Spleen (tissue), 11 donors: ENCODE data around the gene METTL1. TPM values are rescaled to one million over a fixed set of nuclear protein-coding genes. Genes with fewer than 3 reads are reported as not detected.

Experiments used
- DNase-seq: peaks from one replicate; pipeline ENCODE4 v3.0.0-alpha.2; 2020
- H3K27ac ChIP-seq, 8 donors: fragments of 200-600 bp; sonication (generic) in 7 of 8; 1 replicate in 4 of 8; 2 replicates in 4 of 8; pipeline versions ENCODE4 v1.5.0 to v1.8.0; 2016 to 2021; ENCODE audit warnings: inconsistent platforms in 4 of 8, mild to moderate bottlenecking in 4 of 8, moderate library complexity in 1 of 8
- H3K27me3 ChIP-seq, 7 donors: fragments of 200-600 bp; sonication (generic) in 6 of 7; replicated peaks in 1 of 7; 1 replicate in 4 of 7; 2 replicates in 3 of 7; pipeline versions ENCODE4 v1.5.0 to v1.8.0; 2016 to 2021; ENCODE audit warnings: inconsistent platforms in 3 of 7, mild to moderate bottlenecking in 1 of 7
- H3K36me3 ChIP-seq, 6 donors: fragments of 200-600 bp; sonication (generic) in 5 of 6; 1 replicate in 4 of 6; 2 replicates in 2 of 6; pipeline versions ENCODE4 v1.5.0 to v1.8.0; 2016 to 2021; ENCODE audit warnings: inconsistent platforms in 2 of 6
- H3K4me1 ChIP-seq, 6 donors: fragments of 200-600 bp; sonication (generic) in 5 of 6; 1 replicate in 3 of 6; 2 replicates in 3 of 6; pipeline versions ENCODE4 v1.5.0 to v1.8.0; 2016 to 2021; ENCODE audit warnings: inconsistent platforms in 3 of 6
- H3K4me3 ChIP-seq, 8 donors: fragments of 200-600 bp; sonication (generic) in 7 of 8; 1 replicate in 4 of 8; 2 replicates in 4 of 8; pipeline versions ENCODE4 v1.5.0 to v1.8.0; 2016 to 2021; ENCODE audit warnings: inconsistent platforms in 4 of 8, mild to moderate bottlenecking in 4 of 8, moderate library complexity in 2 of 8
- H3K9me3 ChIP-seq, 8 donors: fragments of 200-600 bp; sonication (generic) in 7 of 8; 1 replicate in 4 of 8; 2 replicates in 4 of 8; pipeline versions ENCODE4 v1.5.0 to v1.8.0; 2016 to 2021; ENCODE audit warnings: inconsistent platforms in 4 of 8
- POLR2A ChIP-seq, 3 donors: fragments of 450-650 bp; IDR thresholded peaks; one replicate each; pipeline ENCODE4 v1.5.1; 2017; ENCODE audit warnings: antibody characterized with exemption in 3 of 3, mild to moderate bottlenecking in 1 of 3
- POLR2AphosphoS5 ChIP-seq, 3 donors: sonication (generic); formaldehyde crosslinking; IDR thresholded peaks; one replicate each; pipeline ENCODE4 v1.5.1; 2017; ENCODE audit warnings: antibody characterized with exemption in 3 of 3
- WGBS, 5 donors: extraction: QIAGEN DNeasy Blood & Tissue Kit in 3 of 5; methylation state at CpG; one replicate each; pipeline versions ENCODE4 v1.1.5 to v1.1.7; 2013 to 2018; 5-methylcytosine and 5-hydroxymethylcytosine counted together
- intact Hi-C: fragments of 100-400 bp; cut with DNase I; formaldehyde crosslinking; loops from one replicate; pipeline ENCODE4 v1.15.0; 2023; ENCODE audit warnings: low total_unique reads
- polyA plus RNA-seq, 3 donors: library from polyadenylated mRNA; stranded (reverse); fragments of 200-250 nt; gene quantifications; one replicate each; pipeline ENCODE4 v1.2.1, GENCODE V29; 2013
- total RNA-seq, 7 donors: library from RNA; depleted of rRNA in 3 of 7; stranded (reverse); fragments of >200 nt in 3 of 7; fragmentation: NEBNext Ultra II Directional in 4 of 7; extraction: Animal tissue kit (Norgen Biotek cat#: 25700) in 4 of 7; gene quantifications; one replicate each; pipeline versions ENCODE4 v1.1.0 to v1.2.1, GENCODE V29; 2016 to 2021
- TF ChIP-seq, protein P1 (sequence below), 11 experiments: fragments of 200-600 bp in 7 of 11; fragments of 450-650 bp in 4 of 11; sonication (generic) in 4 of 11; IDR thresholded peaks in 8 of 11; conservative IDR thresholded peaks in 3 of 11; 1 replicate in 7 of 11; 2 replicates in 4 of 11; pipeline versions ENCODE4 v1.4.0 to v1.8.0; 2016 to 2021; ENCODE audit warnings: antibody characterized with exemption in 11 of 11, inconsistent platforms in 4 of 11, mild to moderate bottlenecking in 1 of 11
- donor health status: healthy with polysubstance abuse.
- donor health status: DM: no; HTN: no; CAD: no; lungs with moderate emphysema.
- donor health status: DM: no; HTN: no; CAD: no.
- donor health status: Bipolar disorder and iron deficiency.
- donor health status: healthy.
- donor health status: DM: no; HTN: no; CAD: no.
- donor health status: DM: yes; HTN: yes; CAD: no.

METTL1 gene
- total and polyA plus RNA-seq, 10 donors, result 4.9 to 22.0 (median 14.5) TPM

DNA sequence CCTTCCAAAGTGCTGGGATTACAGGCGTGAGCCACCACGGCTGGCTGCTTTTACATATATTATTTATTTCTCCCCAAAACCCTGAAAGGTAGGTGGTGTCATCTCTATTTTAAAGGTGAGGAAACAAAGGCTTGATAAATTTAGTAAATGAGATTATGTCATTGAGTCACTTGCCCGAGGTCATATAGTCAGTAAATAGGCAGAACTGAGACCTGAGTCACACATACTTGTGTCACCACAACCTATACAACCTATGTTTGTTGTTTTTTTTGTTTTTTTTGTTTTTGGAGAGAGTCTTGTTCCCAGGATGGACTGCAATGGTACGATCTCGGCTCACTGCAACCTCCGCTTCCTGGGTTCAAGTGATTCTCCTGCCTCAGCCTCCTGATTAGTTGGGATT lies 23.4 kb upstream of the METTL1 start:
- H3K4me3 ChIP-seq, result no peak overlapping the region
- H3K27ac ChIP-seq, result no peak overlapping the region
- H3K27me3 ChIP-seq, result no peaks in the 10 kb centered on the region
- WGBS, 5 donors, result 90 to 95% (median 94%) methylated on average over 6 of the region's 6 CpGs
- no peak for TF ChIP-seq POLR2AphosphoS5 (IDR thresholded peaks at IDR 0.05)
- TF ChIP-seq, protein P1, sequence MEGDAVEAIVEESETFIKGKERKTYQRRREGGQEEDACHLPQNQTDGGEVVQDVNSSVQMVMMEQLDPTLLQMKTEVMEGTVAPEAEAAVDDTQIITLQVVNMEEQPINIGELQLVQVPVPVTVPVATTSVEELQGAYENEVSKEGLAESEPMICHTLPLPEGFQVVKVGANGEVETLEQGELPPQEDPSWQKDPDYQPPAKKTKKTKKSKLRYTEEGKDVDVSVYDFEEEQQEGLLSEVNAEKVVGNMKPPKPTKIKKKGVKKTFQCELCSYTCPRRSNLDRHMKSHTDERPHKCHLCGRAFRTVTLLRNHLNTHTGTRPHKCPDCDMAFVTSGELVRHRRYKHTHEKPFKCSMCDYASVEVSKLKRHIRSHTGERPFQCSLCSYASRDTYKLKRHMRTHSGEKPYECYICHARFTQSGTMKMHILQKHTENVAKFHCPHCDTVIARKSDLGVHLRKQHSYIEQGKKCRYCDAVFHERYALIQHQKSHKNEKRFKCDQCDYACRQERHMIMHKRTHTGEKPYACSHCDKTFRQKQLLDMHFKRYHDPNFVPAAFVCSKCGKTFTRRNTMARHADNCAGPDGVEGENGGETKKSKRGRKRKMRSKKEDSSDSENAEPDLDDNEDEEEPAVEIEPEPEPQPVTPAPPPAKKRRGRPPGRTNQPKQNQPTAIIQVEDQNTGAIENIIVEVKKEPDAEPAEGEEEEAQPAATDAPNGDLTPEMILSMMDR (IDR thresholded peaks at IDR 0.05 in 8 of 11, conservative IDR thresholded peaks at IDR 0.05 in 3 of 11), result no peak
- no peak for TF ChIP-seq POLR2A (IDR thresholded peaks at IDR 0.05)
- H3K4me1 ChIP-seq, result peaks cover 0 to 10% (median 2%) of the 10 kb centered on the region in 6 donors
- peaks cover 0 to 100% (median 75%) of the 10 kb centered on the region in 6 donors for H3K36me3 ChIP-seq
- intact Hi-C loops, result no loop called here
- no peak for DNase-seq
- no peaks in the 10 kb centered on the region for H3K9me3 ChIP-seq

DNA sequence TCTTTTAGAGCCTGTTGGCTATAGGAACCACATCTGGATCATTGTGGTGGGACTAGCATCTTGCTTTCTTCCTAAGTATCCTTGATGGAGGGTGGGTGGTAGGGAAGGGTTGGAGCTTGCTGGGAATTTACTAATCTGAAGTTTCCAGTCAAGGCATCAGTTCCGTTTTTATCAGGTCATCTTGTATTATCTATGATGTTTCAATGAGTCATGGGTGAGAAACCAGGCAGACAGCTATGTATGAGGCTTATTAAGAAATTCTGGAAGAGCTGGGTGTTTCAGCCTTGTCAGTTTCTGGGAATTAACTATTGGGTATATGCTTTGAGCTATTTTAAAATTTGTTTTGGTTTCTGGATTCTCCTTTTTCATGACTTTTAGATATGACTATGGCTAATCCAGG lies 22.0 kb upstream of the METTL1 start:
- intact Hi-C loops, result no loop called here
- H3K4me3 ChIP-seq, result no peak overlapping the region
- WGBS, 5 donors, result 61 to 79% (median 72%) methylated on average over 1 of the region's 1 CpG
- H3K27me3 ChIP-seq, result no peaks in the 10 kb centered on the region
- peaks cover 0 to 100% (median 70%) of the 10 kb centered on the region in 6 donors for H3K36me3 ChIP-seq
- no peaks in the 10 kb centered on the region for H3K9me3 ChIP-seq
- no peak for DNase-seq
- TF ChIP-seq, protein P1 (IDR thresholded peaks at IDR 0.05 in 8 of 11, conservative IDR thresholded peaks at IDR 0.05 in 3 of 11), result no peak
- no peak for TF ChIP-seq POLR2A (IDR thresholded peaks at IDR 0.05)
- TF ChIP-seq POLR2AphosphoS5 (IDR thresholded peaks at IDR 0.05), result no peak
- no peak overlapping the region for H3K27ac ChIP-seq
- H3K4me1 ChIP-seq, result peaks cover 0 to 10% (median 2%) of the 10 kb centered on the region in 6 donors

DNA sequence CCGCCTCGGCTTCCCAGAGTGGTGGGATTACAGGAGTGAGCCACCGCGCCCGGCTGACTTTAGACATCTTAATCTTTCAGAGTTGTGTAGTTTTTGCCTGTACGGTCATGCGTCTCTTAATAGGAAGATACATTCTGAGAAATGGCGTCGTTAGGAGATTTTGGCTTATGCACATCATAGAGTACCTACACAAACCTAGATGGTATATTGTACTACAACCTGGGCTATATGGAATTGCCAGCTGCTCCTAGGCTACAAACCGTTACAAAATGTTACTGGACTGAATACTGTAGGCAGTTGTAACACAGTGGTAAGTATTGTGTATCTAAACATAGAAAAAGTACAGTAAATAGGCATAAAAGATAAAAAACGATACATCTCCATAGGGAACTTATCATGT lies 12.0 kb upstream of the METTL1 start:
- H3K27me3 ChIP-seq, result no peaks in the 10 kb centered on the region
- H3K27ac ChIP-seq, result no peak overlapping the region
- TF ChIP-seq, protein P1 (IDR thresholded peaks at IDR 0.05 in 8 of 11, conservative IDR thresholded peaks at IDR 0.05 in 3 of 11), result no peak
- TF ChIP-seq POLR2AphosphoS5 (IDR thresholded peaks at IDR 0.05), result no peak
- TF ChIP-seq POLR2A (IDR thresholded peaks at IDR 0.05), result no peak
- intact Hi-C loops, result no loop called here
- peak overlapping the region in 6 of 8 donors; percentile 84 to 98 (median 94) for H3K4me3 ChIP-seq
- no peak for DNase-seq
- H3K4me1 ChIP-seq, result peaks cover 14 to 57% (median 41%) of the 10 kb centered on the region in 6 donors
- 93 to 97% (median 94%) methylated on average over 11 of the region's 11 CpGs for WGBS, 5 donors
- peaks cover 0 to 51% (median 39%) of the 10 kb centered on the region in 6 donors for H3K36me3 ChIP-seq
- H3K9me3 ChIP-seq, result no peaks in the 10 kb centered on the region

DNA sequence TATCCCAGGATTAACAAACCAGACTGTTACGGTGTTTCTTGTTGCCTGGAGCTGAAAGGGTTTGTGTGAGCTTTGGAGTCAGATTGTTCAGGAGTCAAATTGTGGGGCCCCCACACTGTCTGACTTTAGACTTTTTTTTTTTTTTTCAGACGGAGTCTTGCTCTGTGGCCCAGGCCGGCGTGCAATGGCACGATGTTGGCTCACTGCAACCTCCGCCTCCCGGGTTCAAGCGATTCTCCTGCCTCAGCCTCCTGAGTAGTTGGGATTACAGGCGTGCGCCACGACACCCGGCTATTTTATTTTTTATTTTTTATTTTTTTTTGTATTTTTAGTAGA lies 11.5 kb upstream of the METTL1 start:
- H3K9me3 ChIP-seq, result no peaks in the 10 kb centered on the region
- H3K36me3 ChIP-seq, result peaks cover 0 to 47% (median 34%) of the 10 kb centered on the region in 6 donors
- TF ChIP-seq POLR2A (IDR thresholded peaks at IDR 0.05) (no peak), POLR2AphosphoS5 (IDR thresholded peaks at IDR 0.05) (no peak)
- TF ChIP-seq, protein P1 (IDR thresholded peaks at IDR 0.05 in 8 of 11, conservative IDR thresholded peaks at IDR 0.05 in 3 of 11), result no peak
- WGBS, 5 donors, result 86 to 93% (median 89%) methylated on average over 12 of the region's 12 CpGs
- H3K27ac ChIP-seq, result peak overlapping the region in 3 of 8 donors; percentile 82 to 84 (median 83)
- DNase-seq, result no peak
- intact Hi-C loops, result no loop called here
- H3K4me1 ChIP-seq, result peaks cover 14 to 57% (median 41%) of the 10 kb centered on the region in 6 donors
- peak overlapping the region; percentile 64 to 99 (median 94) for H3K4me3 ChIP-seq
- no peaks in the 10 kb centered on the region for H3K27me3 ChIP-seq
